SK-N-SH (cell line): Measurements from ENCODE around the gene TAOK3. TPM values are rescaled to one million over a fixed set of nuclear protein-coding genes. Genes with fewer than 3 reads are reported as not detected.

Source experiments
- CTCF ChIA-PET: fragments of 300-600, 350-600 bp; formaldehyde crosslinking; extraction: SDS; loops from one replicate; lab custom pipeline; 2021; lab: Yijun Ruan, JAX
- POLR2A ChIA-PET: fragments of 350-600 bp; sonication (Branson Sonifier 250); formaldehyde crosslinking; extraction: SDS; loops from one replicate; lab custom pipeline; 2020; ENCODE audit warnings: antibody characterized with exemption, inconsistent platforms; lab: Yijun Ruan, JAX
- DNase-seq: peaks from one replicate; pipeline ENCODE4 v3.0.0; 2012
- H2AFZ ChIP-seq: fragments of 200-600 bp; sonication (generic); 2 replicates; pipeline ENCODE4 v1.8.1; 2016; ENCODE audit warnings: antibody characterized with exemption, mild to moderate bottlenecking, low read depth
- H3F3A ChIP-seq: fragments of 200-600 bp; sonication (generic); replicated peaks from 2 replicates; pipeline ENCODE3; 2016; ENCODE audit warnings: antibody characterized with exemption, mild to moderate bottlenecking; ENCODE audit not compliant: insufficient read depth
- H3K27ac ChIP-seq, 2 experiments: fragments of 200-500 bp in 1 of 2; fragments of 200-600 bp in 1 of 2; sonication (Bioruptor generic) in 1 of 2; sonication (generic), shearing (Covaris generic) in 1 of 2; 2 replicates each; pipeline versions ENCODE4 v1.5.1 to v1.6.1; 2014 to 2016; ENCODE audit warnings: low read depth in 2 of 2, inconsistent platforms in 1 of 2, low read length in 1 of 2, mild to moderate bottlenecking in 1 of 2, mixed read lengths in 1 of 2
- H3K27me3 ChIP-seq: fragments of 200-600 bp; sonication (generic), shearing (Covaris generic); 2 replicates; pipeline ENCODE4 v1.6.1; 2016; ENCODE audit warnings: mixed run types; ENCODE audit not compliant: insufficient read depth
- H3K36me3 ChIP-seq, 2 experiments: fragments of 200-500 bp in 1 of 2; fragments of 200-600 bp in 1 of 2; sonication (Bioruptor generic) in 1 of 2; sonication (generic) in 1 of 2; replicated peaks in 1 of 2; 2 replicates each; pipeline versions ENCODE3 to v1.5.1; 2014 to 2016; ENCODE audit warnings: low read length in 1 of 2, mild to moderate bottlenecking in 1 of 2; ENCODE audit not compliant: insufficient read depth in 2 of 2, control insufficient read depth in 1 of 2
- H3K4me1 ChIP-seq, 2 experiments: fragments of 200-500 bp in 1 of 2; fragments of 200-600 bp in 1 of 2; sonication (Bioruptor generic) in 1 of 2; sonication (generic), shearing (Covaris generic) in 1 of 2; 2 replicates each; pipeline versions ENCODE4 v1.5.1 to v1.6.1; 2014 to 2016; ENCODE audit warnings: low read depth in 1 of 2, low read length in 1 of 2, mixed run types in 1 of 2; ENCODE audit not compliant: insufficient read depth in 2 of 2, control insufficient read depth in 1 of 2
- H3K4me2 ChIP-seq: fragments of 200-600 bp; sonication (generic), shearing (Covaris generic); 2 replicates; pipeline ENCODE4 v1.6.1; 2017; ENCODE audit warnings: mixed run types
- H3K4me3 ChIP-seq, 2 experiments: fragments of 200-500 bp in 1 of 2; fragments of 200-600 bp in 1 of 2; sonication (Bioruptor generic) in 1 of 2; sonication (generic), shearing (Covaris generic) in 1 of 2; 2 replicates each; pipeline versions ENCODE4 v1.5.1 to v1.8.1; 2014 to 2016; ENCODE audit warnings: low read depth in 2 of 2, inconsistent platforms in 1 of 2, low read length in 1 of 2, mild to moderate bottlenecking in 1 of 2, mixed read lengths in 1 of 2, moderate library complexity in 1 of 2
- H3K79me2 ChIP-seq: fragments of 200-600 bp; sonication (generic); 2 replicates; pipeline ENCODE4 v1.8.1; 2017; ENCODE audit warnings: mild to moderate bottlenecking; ENCODE audit not compliant: insufficient read depth
- H3K9ac ChIP-seq: fragments of 200-600 bp; sonication (generic); 2 replicates; pipeline ENCODE4 v1.6.1; 2017; ENCODE audit warnings: mixed run types
- H3K9me2 ChIP-seq: fragments of 200-600 bp; sonication (generic); 2 replicates; pipeline ENCODE4 v1.6.1; 2017; ENCODE audit warnings: mixed run types
- H3K9me3 ChIP-seq: fragments of 200-600 bp; sonication (generic); 2 replicates; pipeline ENCODE4 v1.6.1; 2017; ENCODE audit warnings: mixed run types, mild to moderate bottlenecking, moderate library complexity
- H4K20me1 ChIP-seq: fragments of 200-600 bp; sonication (generic); 2 replicates; pipeline ENCODE4 v1.6.1; 2017; ENCODE audit warnings: mild to moderate bottlenecking, mixed run types; ENCODE audit not compliant: insufficient read depth
- CTCF ChIP-seq: fragments of 200-600 bp; sonication (generic); IDR thresholded peaks from 2 replicates; pipeline ENCODE4 v1.6.1; 2017; ENCODE audit warnings: antibody characterized with exemption, mild to moderate bottlenecking, moderate library complexity
- ELF1 ChIP-seq: IDR thresholded peaks from 2 replicates; pipeline ENCODE4 v1.4.0; 2012
- EP300 ChIP-seq, 2 experiments: IDR thresholded peaks; 2 replicates each; pipeline versions ENCODE4 v1.4.0 to v1.6.1; 2012; ENCODE audit warnings: borderline replicate concordance in 1 of 2, low read depth in 1 of 2, low read length in 1 of 2
- FOXM1 ChIP-seq: IDR thresholded peaks from 2 replicates; pipeline ENCODE4 v1.4.0; 2012; ENCODE audit warnings: low read depth, mild to moderate bottlenecking
- GATA2 ChIP-seq: sonication (generic); formaldehyde crosslinking; IDR thresholded peaks from 2 replicates; pipeline ENCODE4 v1.5.0; 2020; ENCODE audit warnings: mild to moderate bottlenecking, missing genetic modification reagents
- JUND ChIP-seq: IDR thresholded peaks from 2 replicates; pipeline ENCODE4 v1.4.0; 2012
- MXI1 ChIP-seq: IDR thresholded peaks from 2 replicates; pipeline ENCODE4 v1.6.1; 2012; ENCODE audit warnings: mild to moderate bottlenecking, low read depth, low read length, improper control_type of control experiment
- SIN3A ChIP-seq: IDR thresholded peaks from 2 replicates; pipeline ENCODE4 v1.6.1; 2012; ENCODE audit warnings: low read depth, mild to moderate bottlenecking, low read length, moderate library complexity, borderline replicate concordance
- TCF12 ChIP-seq: IDR thresholded peaks from 2 replicates; pipeline ENCODE4 v1.4.0; 2012
- YY1 ChIP-seq: IDR thresholded peaks from 2 replicates; pipeline ENCODE4 v1.4.0; 2012; ENCODE audit warnings: low read depth, mild to moderate bottlenecking
- WGBS: methylation state at CpG from one replicate; pipeline ENCODE4 v1.1.6; 2017; ENCODE audit warnings: low lambda C conversion rate; 5-methylcytosine and 5-hydroxymethylcytosine counted together
- polyA plus RNA-seq, 3 experiments: library from polyadenylated mRNA; depleted of rRNA; stranded (reverse); fragments of >200 nt; gene quantifications; 2 replicates each; pipeline ENCODE4 v1.2.3, GENCODE V29; 2012
- TF ChIP-seq, protein P1 (sequence below): IDR thresholded peaks from 2 replicates; pipeline ENCODE4 v1.4.0; 2012; ENCODE audit warnings: low read depth

The TAOK3 gene
- polyA plus RNA-seq, 1 of the 3 experiments (the other 2 are of a cell fraction), result 18.1 TPM

- DNase-seq, result no peak
- no peak for TF ChIP-seq GATA2 (CRISPR knock-in tag)
- TF ChIP-seq JUND, result peak; percentile 2; the same call in 1 of the 2 replicates
- no peak for TF ChIP-seq YY1
- TF ChIP-seq, all 33 proteins: peak for 1
- POLR2A ChIA-PET, result no interaction called here
- H3K4me1 ChIP-seq, result peaks cover 0 to 19% of the 10 kb centered on the region in 2 experiments; a peak in 2 of 4 replicates
- no peak overlapping the region for H3K4me2 ChIP-seq
- H3K9me3 ChIP-seq, result no peaks in the 10 kb centered on the region
- peaks cover 0 to 8% of the 10 kb centered on the region in 2 experiments for H3K36me3 ChIP-seq
- CTCF ChIA-PET, result interaction anchor here (1.1 to 1.2 kb wide), 2 partner anchors 10 to 56 kb away, joined by 3 to 4 read pairs; partner anchors contain the start of gene SUDS3
- H3K9ac ChIP-seq, result no peak overlapping the region
- H4K20me1 ChIP-seq, result no peaks in the 10 kb centered on the region
- H3K9me2 ChIP-seq, result no peaks in the 10 kb centered on the region
- no peak overlapping the region for H3K4me3 ChIP-seq
- peaks cover 13% of the 10 kb centered on the region for H3F3A ChIP-seq
- whole genome bisulfite sequencing, result 74% methylated on average over 3 of the region's 3 CpGs
- H3K79me2 ChIP-seq, result peaks cover 23% of the 10 kb centered on the region; the same call in 1 of the 2 replicates
- no peaks in the 10 kb centered on the region for H3K27me3 ChIP-seq
- no peak overlapping the region for H3K27ac ChIP-seq
- H2AFZ ChIP-seq, result no peak overlapping the region
Observed at GRCh38 chr12:118319627-118320026, 53.1 kb downstream of the TAOK3 start.

DNA sequence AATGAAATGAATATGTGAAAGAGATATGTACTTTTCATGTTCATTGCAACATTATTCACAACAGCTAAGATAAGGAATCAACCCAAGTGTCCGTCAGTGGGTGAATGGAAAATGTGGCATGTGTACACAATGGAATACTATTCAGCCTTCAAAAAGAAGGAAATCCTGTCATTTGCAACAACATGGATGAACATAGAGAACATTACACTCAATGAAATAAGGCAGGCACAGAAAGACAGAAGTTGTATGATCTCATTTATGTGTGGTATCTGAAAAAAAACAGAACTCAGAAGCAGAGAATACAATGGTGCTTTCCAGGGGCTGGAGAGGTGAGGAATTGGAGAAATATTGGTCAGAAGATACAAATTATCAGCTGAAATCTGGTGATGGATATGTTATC lies 54.0 kb downstream of the TAOK3 start:
- H3F3A ChIP-seq, result peaks cover 5% of the 10 kb centered on the region
- no peak for DNase-seq
- H3K27me3 ChIP-seq, result no peaks in the 10 kb centered on the region
- H3K4me1 ChIP-seq, result peaks cover 0 to 19% of the 10 kb centered on the region in 2 experiments; a peak in 2 of 4 replicates
- H4K20me1 ChIP-seq, result no peaks in the 10 kb centered on the region
- CTCF ChIA-PET, result interaction anchor here (1.1 to 1.2 kb wide), 2 partner anchors 9 to 57 kb away, joined by 3 to 4 read pairs; partner anchors contain the start of gene SUDS3
- TF ChIP-seq EP300 (IDR thresholded peaks at IDR 0.05; ENCODE audit: borderline replicate concordance in 1 of 2, low read depth in 1 of 2, low read length in 1 of 2), result no peak
- no peak for TF ChIP-seq SIN3A
- TF ChIP-seq FOXM1, result no peak
- no peak for TF ChIP-seq MXI1
- TF ChIP-seq, protein P1, sequence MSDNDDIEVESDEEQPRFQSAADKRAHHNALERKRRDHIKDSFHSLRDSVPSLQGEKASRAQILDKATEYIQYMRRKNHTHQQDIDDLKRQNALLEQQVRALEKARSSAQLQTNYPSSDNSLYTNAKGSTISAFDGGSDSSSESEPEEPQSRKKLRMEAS, result no peak
- TF ChIP-seq TCF12, result no peak
- TF ChIP-seq ELF1, result no peak
- TF ChIP-seq CTCF, result no peak
- no peaks in the 10 kb centered on the region for H3K9me2 ChIP-seq
- H3K4me3 ChIP-seq, result no peak overlapping the region
- peaks cover 0 to 8% of the 10 kb centered on the region in 2 experiments for H3K36me3 ChIP-seq
- no peak overlapping the region for H3K4me2 ChIP-seq
- H2AFZ ChIP-seq, result no peak overlapping the region
- no peak overlapping the region for H3K9ac ChIP-seq
- no peaks in the 10 kb centered on the region for H3K9me3 ChIP-seq
- POLR2A ChIA-PET, result no interaction called here
- H3K27ac ChIP-seq, result no peak overlapping the region
- peaks cover 24% of the 10 kb centered on the region; the same call in 1 of the 2 replicates for H3K79me2 ChIP-seq
- WGBS, result 94% methylated on average over 1 of the region's 1 CpG
